ENCODE data around the gene COA3.
"Not testable (repeated sequence)": the region's sequence is repeated elsewhere in the genome, so short reads cannot be mapped to it uniquely, and the experiment has no call there.

COA3 gene

DNA sequence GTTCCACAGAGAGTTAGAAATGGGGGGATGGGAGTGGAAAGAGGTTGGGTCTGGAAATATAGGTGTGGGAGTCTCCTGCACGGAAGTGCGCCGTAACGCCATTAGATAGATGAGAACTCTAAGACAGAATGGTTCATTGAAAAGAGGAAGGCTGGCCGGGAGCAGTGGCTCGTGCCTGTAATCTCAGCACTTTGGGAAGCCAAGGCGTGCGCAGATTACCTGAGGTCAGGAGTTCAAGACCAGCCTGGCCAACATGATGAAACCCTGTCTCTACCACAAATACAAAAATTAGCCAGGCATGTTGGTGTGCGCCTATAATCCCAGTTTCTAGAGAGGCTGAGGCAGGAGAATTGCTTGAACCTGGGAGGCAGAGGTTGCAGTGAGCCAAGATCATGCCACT, 30.5 kb downstream of the COA3 start:
- H3K36me3 ChIP-seq (ENCODE audit: insufficient read depth, low read length) = not testable (repeated sequence)

GRCh38 chr17:42767512-42767911, 31.0 kb downstream of the COA3 start:
- H3K4me1 ChIP-seq (ENCODE audit: control insufficient read depth, insufficient read depth, low read length, unreplicated experiment) = peaks cover 10% of the 10 kb centered on the region
- H3K4me3 ChIP-seq (ENCODE audit: low read depth, low read length) = no peak overlapping the region
- H2AFZ ChIP-seq (ENCODE audit: low read length, unreplicated experiment) = no peak overlapping the region
- no peaks in the 10 kb centered on the region for H3K27me3 ChIP-seq (ENCODE audit: insufficient read depth, low read length)
- no peaks in the 10 kb centered on the region for H3K36me3 ChIP-seq (ENCODE audit: insufficient read depth, low read length)
- no peaks in the 10 kb centered on the region for H3K79me2 ChIP-seq (ENCODE audit: control insufficient read depth, insufficient read depth, low read length, unreplicated experiment)
- no peak overlapping the region for H3K27ac ChIP-seq (ENCODE audit: low read depth, low read length)

More for the DNA sequence above, 30.5 kb downstream of the COA3 start:
- not testable (repeated sequence) for H3K4me1 ChIP-seq (ENCODE audit: control insufficient read depth, insufficient read depth, low read length, unreplicated experiment); H2AFZ ChIP-seq (ENCODE audit: low read length, unreplicated experiment); H3K4me3 ChIP-seq (ENCODE audit: low read depth, low read length); H3K79me2 ChIP-seq (ENCODE audit: control insufficient read depth, insufficient read depth, low read length, unreplicated experiment); H3K27me3 ChIP-seq (ENCODE audit: insufficient read depth, low read length); H3K27ac ChIP-seq (ENCODE audit: low read depth, low read length)

DNA sequence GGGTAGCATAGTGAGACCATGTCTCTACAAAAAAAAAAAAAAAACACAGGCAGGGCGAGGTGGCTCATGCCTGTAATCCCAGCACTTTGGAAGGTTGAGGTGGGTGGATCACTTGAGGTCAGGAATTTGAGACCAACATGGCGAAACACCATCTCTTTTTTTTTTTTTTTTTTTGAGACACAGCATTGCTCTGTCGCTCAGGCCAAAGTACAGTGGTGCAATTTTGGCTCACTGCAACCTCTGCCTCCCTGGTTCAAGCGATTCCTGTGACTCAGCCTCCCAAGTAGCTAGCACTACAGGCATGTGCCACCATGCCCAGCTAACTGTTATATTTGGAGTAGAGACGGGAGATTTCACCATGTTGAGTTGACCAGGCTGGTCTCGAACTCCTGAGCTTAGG, 32.4 kb downstream of the COA3 start:
- Histone ChIP-seq H2AFZ (ENCODE audit: low read length, unreplicated experiment) (no peak overlapping the region), H3K4me1 (ENCODE audit: control insufficient read depth, insufficient read depth, low read length, unreplicated experiment) (peaks cover 10% of the 10 kb centered on the region), H3K27ac (ENCODE audit: low read depth, low read length) (no peak overlapping the region), H3K4me3 (ENCODE audit: low read depth, low read length) (no peak overlapping the region), H3K79me2 (ENCODE audit: control insufficient read depth, insufficient read depth, low read length, unreplicated experiment) (no peaks in the 10 kb centered on the region), H3K36me3 (ENCODE audit: insufficient read depth, low read length) (no peaks in the 10 kb centered on the region), H3K27me3 (ENCODE audit: insufficient read depth, low read length) (peaks cover 11% of the 10 kb centered on the region)

GRCh38 chr17:42761638-42762037, 36.9 kb downstream of the COA3 start:
- Histone ChIP-seq H3K36me3 (ENCODE audit: insufficient read depth, low read length) (no peaks in the 10 kb centered on the region), H3K79me2 (ENCODE audit: control insufficient read depth, insufficient read depth, low read length, unreplicated experiment) (no peaks in the 10 kb centered on the region), H3K27me3 (ENCODE audit: insufficient read depth, low read length) (peaks cover 37% of the 10 kb centered on the region), H3K27ac (ENCODE audit: low read depth, low read length) (no peak overlapping the region), H2AFZ (ENCODE audit: low read length, unreplicated experiment) (no peak overlapping the region), H3K4me1 (ENCODE audit: control insufficient read depth, insufficient read depth, low read length, unreplicated experiment) (peaks cover 6% of the 10 kb centered on the region), H3K4me3 (ENCODE audit: low read depth, low read length) (peak overlapping the region; percentile 75)

DNA sequence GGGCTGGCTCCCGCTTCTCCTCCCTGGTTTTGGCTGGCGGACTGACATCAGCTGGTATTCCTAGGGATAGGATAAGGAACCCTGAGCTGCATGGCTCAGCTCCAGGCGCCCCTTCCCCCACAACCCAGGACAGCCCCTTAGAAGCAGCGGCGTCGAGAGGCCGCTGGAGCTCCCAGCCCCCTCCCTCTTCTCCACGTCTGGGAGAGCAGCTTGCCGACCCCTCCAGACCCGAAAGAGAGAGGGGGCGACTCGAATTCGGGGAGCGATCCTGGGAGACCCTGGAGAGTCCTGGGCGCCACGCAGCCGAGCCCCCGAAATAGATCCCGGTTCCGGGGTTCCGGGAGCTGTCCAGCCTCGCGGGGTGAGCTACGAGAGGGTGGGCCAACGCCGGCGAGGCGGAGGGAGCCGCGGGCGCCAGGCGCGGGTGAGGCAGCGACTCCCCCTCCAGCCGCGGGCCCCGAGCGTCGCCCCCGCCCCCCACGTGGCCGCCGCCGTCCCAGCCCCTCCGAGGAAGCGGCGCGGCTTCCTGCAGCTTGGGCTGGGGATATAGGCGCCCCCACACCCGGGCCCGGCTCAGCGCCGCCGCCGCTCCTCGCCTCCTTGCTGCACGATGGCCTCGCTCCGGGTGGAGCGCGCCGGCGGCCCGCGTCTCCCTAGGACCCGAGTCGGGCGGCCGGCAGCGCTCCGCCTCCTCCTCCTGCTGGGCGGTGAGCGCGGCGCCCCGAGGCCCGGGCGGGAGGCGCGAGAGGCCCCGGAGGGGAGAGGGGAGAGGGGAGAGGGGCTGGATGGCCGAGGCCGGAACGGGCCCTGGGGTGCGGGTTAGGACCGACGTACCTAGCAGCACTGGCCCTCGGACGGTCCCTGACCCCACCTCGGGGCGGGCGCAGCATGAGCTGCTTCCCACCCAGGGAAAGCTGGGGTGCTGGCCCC, 37.6 kb downstream of the COA3 start, which contains the start of gene RAMP2:
Gene RAMP2, plus strand, starts transcription at position 576 of the 930 bp plus-strand sequence. Its CDS starts 35 bp downstream, at position 611.
- H3K36me3 ChIP-seq (ENCODE audit: insufficient read depth, low read length) = no peaks in the 10 kb centered on the region

DNA sequence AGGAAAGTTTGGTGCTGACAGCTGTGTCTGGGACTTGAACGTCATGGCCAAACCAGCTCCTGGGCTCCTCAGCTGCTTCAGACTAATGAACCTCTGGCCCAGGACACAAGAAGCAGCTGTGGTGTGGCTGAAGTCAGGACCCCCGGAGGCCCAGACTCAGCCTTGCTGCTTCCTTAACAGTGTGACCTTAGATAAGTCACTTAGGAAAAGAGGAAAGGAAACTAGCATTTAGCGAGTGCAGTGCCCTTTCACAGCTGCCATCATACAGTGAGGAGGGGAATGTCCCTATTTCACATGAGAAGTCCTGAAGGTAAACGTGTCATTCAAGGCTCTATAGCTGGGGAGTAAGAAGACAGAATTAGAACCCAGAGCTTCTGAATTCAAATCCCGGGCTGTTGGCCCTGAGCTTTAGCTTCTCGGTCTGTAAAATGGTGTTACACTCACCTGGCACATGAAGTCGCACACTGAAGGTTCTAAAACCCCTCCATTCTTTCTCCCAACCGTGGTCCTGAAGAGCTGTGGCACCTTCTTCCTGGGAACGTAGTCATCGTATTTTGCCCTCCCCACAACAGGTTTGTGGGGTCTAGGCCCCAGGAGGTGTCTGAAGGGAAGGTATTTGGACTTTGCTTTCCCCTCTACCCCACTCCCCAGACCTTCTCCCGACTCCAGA, 38.4 kb downstream of the COA3 start:
- no peak overlapping the region for H3K4me3 ChIP-seq (ENCODE audit: low read depth, low read length)
- peak overlapping the region; percentile 50 for H2AFZ ChIP-seq (ENCODE audit: low read length, unreplicated experiment)

More for the DNA sequence above, 37.6 kb downstream of the COA3 start, which contains the start of gene RAMP2:
- no peaks in the 10 kb centered on the region for H3K79me2 ChIP-seq (ENCODE audit: control insufficient read depth, insufficient read depth, low read length, unreplicated experiment)
- peaks cover 6% of the 10 kb centered on the region for H3K4me1 ChIP-seq (ENCODE audit: control insufficient read depth, insufficient read depth, low read length, unreplicated experiment)
- no peak within 1 kb of the TSS for H3K27ac ChIP-seq (ENCODE audit: low read depth, low read length)
- H3K4me3 ChIP-seq (ENCODE audit: low read depth, low read length) = peak within 1 kb of the TSS; percentile 75
- peak within 1 kb of the TSS; percentile 50 for H2AFZ ChIP-seq (ENCODE audit: low read length, unreplicated experiment)
- peaks cover 37% of the 10 kb centered on the region for H3K27me3 ChIP-seq (ENCODE audit: insufficient read depth, low read length)

DNA sequence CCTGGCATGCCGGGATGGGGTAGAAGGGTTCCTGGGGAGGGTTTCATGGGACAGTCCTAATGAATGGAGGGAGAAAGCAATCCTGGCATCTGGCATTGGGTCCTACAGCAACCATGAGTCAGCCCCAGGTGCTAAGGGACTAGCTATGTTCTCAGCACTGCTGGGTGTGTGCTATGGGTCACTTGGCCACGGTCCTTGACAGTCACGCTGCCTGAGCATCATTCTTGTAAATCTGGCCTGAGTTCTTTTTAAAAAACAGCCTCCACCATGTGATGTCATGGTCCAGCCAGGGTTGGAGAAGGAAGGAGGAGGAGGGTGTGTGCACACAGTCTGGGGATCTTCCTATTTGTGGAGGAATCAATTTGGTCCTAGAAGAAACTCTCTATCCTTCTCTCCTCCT, 43.7 kb downstream of the COA3 start:
- no peak overlapping the region for H2AFZ ChIP-seq (ENCODE audit: low read length, unreplicated experiment)
- H3K4me1 ChIP-seq (ENCODE audit: control insufficient read depth, insufficient read depth, low read length, unreplicated experiment) = no peaks in the 10 kb centered on the region
- no peak overlapping the region for H3K27ac ChIP-seq (ENCODE audit: low read depth, low read length)
- H3K27me3 ChIP-seq (ENCODE audit: insufficient read depth, low read length) = peaks cover 12% of the 10 kb centered on the region
- H3K4me3 ChIP-seq (ENCODE audit: low read depth, low read length) = no peak overlapping the region
- H3K36me3 ChIP-seq (ENCODE audit: insufficient read depth, low read length) = no peaks in the 10 kb centered on the region
- H3K79me2 ChIP-seq (ENCODE audit: control insufficient read depth, insufficient read depth, low read length, unreplicated experiment) = no peaks in the 10 kb centered on the region

More for the DNA sequence above, 38.4 kb downstream of the COA3 start:
- H3K27ac ChIP-seq (ENCODE audit: low read depth, low read length) = no peak overlapping the region
- H3K79me2 ChIP-seq (ENCODE audit: control insufficient read depth, insufficient read depth, low read length, unreplicated experiment) = no peaks in the 10 kb centered on the region
- no peaks in the 10 kb centered on the region for H3K36me3 ChIP-seq (ENCODE audit: insufficient read depth, low read length)
- H3K4me1 ChIP-seq (ENCODE audit: control insufficient read depth, insufficient read depth, low read length, unreplicated experiment) = peaks cover 6% of the 10 kb centered on the region
- peaks cover 37% of the 10 kb centered on the region for H3K27me3 ChIP-seq (ENCODE audit: insufficient read depth, low read length)

DNA sequence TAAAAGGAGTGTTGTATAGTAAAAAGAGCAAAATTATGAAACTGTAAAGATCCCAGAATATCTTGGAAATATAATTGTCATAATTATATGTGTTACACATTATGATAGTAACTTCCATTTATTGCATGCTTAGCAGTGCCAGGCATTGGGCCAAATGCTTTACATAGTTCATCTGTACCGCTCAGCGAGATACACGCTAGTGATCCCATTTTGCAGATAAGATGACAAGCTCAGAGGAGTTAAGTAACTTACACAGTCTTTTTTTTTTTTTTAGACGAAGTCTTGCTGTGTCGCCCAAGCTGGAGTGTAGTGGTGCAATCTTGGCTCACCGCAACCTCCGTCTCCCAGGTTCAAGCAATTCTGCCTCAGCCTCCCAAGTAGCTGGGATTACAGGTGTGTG, 46.9 kb downstream of the COA3 start:
- Histone ChIP-seq H2AFZ (ENCODE audit: low read length, unreplicated experiment) (no peak overlapping the region), H3K36me3 (ENCODE audit: insufficient read depth, low read length) (no peaks in the 10 kb centered on the region), H3K79me2 (ENCODE audit: control insufficient read depth, insufficient read depth, low read length, unreplicated experiment) (no peaks in the 10 kb centered on the region), H3K4me3 (ENCODE audit: low read depth, low read length) (no peak overlapping the region), H3K4me1 (ENCODE audit: control insufficient read depth, insufficient read depth, low read length, unreplicated experiment) (peaks cover 6% of the 10 kb centered on the region), H3K27ac (ENCODE audit: low read depth, low read length) (no peak overlapping the region), H3K27me3 (ENCODE audit: insufficient read depth, low read length) (no peaks in the 10 kb centered on the region)

- no peaks in the 10 kb centered on the region for H3K27me3 ChIP-seq (ENCODE audit: insufficient read depth, low read length)
- no peaks in the 10 kb centered on the region for H3K79me2 ChIP-seq (ENCODE audit: control insufficient read depth, insufficient read depth, low read length, unreplicated experiment)
- no peaks in the 10 kb centered on the region for H3K36me3 ChIP-seq (ENCODE audit: insufficient read depth, low read length)
- H3K4me3 ChIP-seq (ENCODE audit: low read depth, low read length) = no peak overlapping the region
- peaks cover 6% of the 10 kb centered on the region for H3K4me1 ChIP-seq (ENCODE audit: control insufficient read depth, insufficient read depth, low read length, unreplicated experiment)
- no peak overlapping the region for H3K27ac ChIP-seq (ENCODE audit: low read depth, low read length)
- no peak overlapping the region for H2AFZ ChIP-seq (ENCODE audit: low read length, unreplicated experiment)
These were observed 47.7 kb downstream of the COA3 start for GRCh38 chr17:42750739-42751344.

DNA sequence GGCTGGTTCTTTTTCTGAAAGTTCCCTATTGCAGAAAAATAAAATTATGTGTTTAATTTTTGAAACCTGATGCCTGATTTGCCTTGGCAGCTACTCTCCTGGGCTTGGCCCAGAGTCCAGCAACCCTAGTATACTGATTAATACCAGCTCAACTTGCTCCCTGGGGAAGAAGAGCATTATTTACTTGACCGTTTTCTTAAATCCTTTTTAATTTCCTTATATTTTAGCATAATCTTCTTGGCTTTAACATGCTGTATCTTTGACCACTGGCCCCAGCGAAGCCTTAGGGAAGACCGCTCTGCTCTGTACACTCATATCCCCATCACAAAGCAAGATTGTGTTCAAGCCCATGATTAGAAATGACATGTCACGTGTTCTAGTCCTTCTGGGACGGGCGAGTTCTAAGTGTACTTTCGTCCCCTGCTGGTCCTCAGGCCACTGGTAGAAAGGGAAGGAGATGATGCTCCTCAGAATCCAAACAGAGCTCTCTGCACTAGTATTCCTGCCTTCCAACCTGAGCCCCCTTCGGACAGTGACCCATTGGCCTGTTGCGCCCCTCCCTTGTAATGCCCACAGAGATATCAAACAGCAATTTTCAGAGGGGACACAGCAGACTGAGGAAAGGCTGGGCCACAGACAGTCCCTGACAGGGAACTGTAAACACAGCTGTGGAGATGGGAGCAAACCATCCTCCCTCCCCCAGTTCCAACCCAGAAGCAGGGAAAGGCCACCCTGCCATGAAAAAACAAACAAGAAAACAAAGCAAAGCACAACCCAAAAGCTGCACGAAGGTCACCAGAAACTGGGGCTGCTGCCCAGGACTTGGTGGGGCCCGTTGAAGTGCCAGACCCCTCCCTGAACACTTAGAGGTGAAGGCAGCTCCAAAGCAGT, 49.4 kb downstream of the COA3 start:
- H3K27me3 ChIP-seq (ENCODE audit: insufficient read depth, low read length) = no peaks in the 10 kb centered on the region
- H3K4me1 ChIP-seq (ENCODE audit: control insufficient read depth, insufficient read depth, low read length, unreplicated experiment) = peaks cover 6% of the 10 kb centered on the region
- no peaks in the 10 kb centered on the region for H3K36me3 ChIP-seq (ENCODE audit: insufficient read depth, low read length)
- H3K4me3 ChIP-seq (ENCODE audit: low read depth, low read length) = no peak overlapping the region
- no peak overlapping the region for H2AFZ ChIP-seq (ENCODE audit: low read length, unreplicated experiment)
- H3K27ac ChIP-seq (ENCODE audit: low read depth, low read length) = no peak overlapping the region
- H3K79me2 ChIP-seq (ENCODE audit: control insufficient read depth, insufficient read depth, low read length, unreplicated experiment) = peaks cover 1% of the 10 kb centered on the region

All from ACC112 (cell line).